H1 (cell line): Measurements from ENCODE around the gene LIPE.

Source experiments
- CBX8 ChIP-seq: fragments of 300-800, 300-1000 bp; sonication (generic); IDR thresholded peaks from 2 replicates; pipeline ENCODE4 v1.7.1; 2016; ENCODE audit warnings: low read depth, low read length, borderline replicate concordance
- CEBPB ChIP-seq: IDR thresholded peaks from 2 replicates; pipeline ENCODE4 v1.6.1; 2012; ENCODE audit warnings: low read depth, low read length
- EP300 ChIP-seq, 2 experiments: IDR thresholded peaks; 1 replicate in 1 of 2; 2 replicates in 1 of 2; pipeline ENCODE4 v1.6.1; 2011 to 2012; ENCODE audit warnings: low read depth in 2 of 2, low read length in 2 of 2, mild to moderate bottlenecking in 2 of 2, borderline replicate concordance in 1 of 2, inconsistent platforms in 1 of 2, moderate library complexity in 1 of 2
- EZH2 ChIP-seq: fragments of 200-600 bp; sonication (generic); IDR thresholded peaks from 2 replicates; pipeline ENCODE4 v1.7.1; 2012; ENCODE audit warnings: low read depth, mild to moderate bottlenecking, moderate library complexity, low read length, inconsistent platforms; ENCODE audit not compliant: severe bottlenecking
- MAFK ChIP-seq: IDR thresholded peaks from 2 replicates; pipeline ENCODE4 v1.6.1; 2012; ENCODE audit warnings: low read depth, mild to moderate bottlenecking, improper control_type of control experiment, low read length
- POLR2A ChIP-seq, 2 experiments: IDR thresholded peaks; 1 replicate in 1 of 2; 2 replicates in 1 of 2; pipeline ENCODE4 v1.6.1; 2011; ENCODE audit warnings: low read depth in 2 of 2, low read length in 2 of 2, mild to moderate bottlenecking in 2 of 2; ENCODE audit errors: control extremely low read depth in 1 of 2
- RXRA ChIP-seq: IDR thresholded peaks from 2 replicates; pipeline ENCODE4 v1.6.1; 2011; ENCODE audit warnings: low read depth, mild to moderate bottlenecking, low read length, moderate library complexity; ENCODE audit not compliant: insufficient read depth
- SRF ChIP-seq: IDR thresholded peaks from 2 replicates; pipeline ENCODE4 v1.6.1; 2011; ENCODE audit warnings: mild to moderate bottlenecking, low read depth, low read length, moderate library complexity
- TAF1 ChIP-seq: IDR thresholded peaks from 2 replicates; pipeline ENCODE4 v1.6.1; 2011; ENCODE audit warnings: mild to moderate bottlenecking, low read depth, low read length
- USF2 ChIP-seq: IDR thresholded peaks from 2 replicates; pipeline ENCODE4 v1.6.1; 2011; ENCODE audit warnings: low read length, improper control_type of control experiment
- YY1 ChIP-seq: IDR thresholded peaks from 2 replicates; pipeline ENCODE4 v1.6.1; 2011; ENCODE audit warnings: low read depth, mild to moderate bottlenecking, low read length
- TF ChIP-seq, protein P1 (sequence below), 3 experiments: IDR thresholded peaks; 1 replicate in 2 of 3; 2 replicates in 1 of 3; pipeline versions ENCODE4 v1.5.1 to v1.6.1; 2011; ENCODE audit warnings: low read length in 3 of 3, mild to moderate bottlenecking in 3 of 3, inconsistent platforms in 2 of 3, low read depth in 1 of 3, moderate library complexity in 1 of 3; ENCODE audit not compliant: insufficient read depth in 1 of 3; ENCODE audit errors: control extremely low read depth in 1 of 3
- TF ChIP-seq, protein P2 (sequence below): IDR thresholded peaks from 2 replicates; pipeline ENCODE4 v1.6.1; 2012; ENCODE audit warnings: inconsistent platforms

DNA sequence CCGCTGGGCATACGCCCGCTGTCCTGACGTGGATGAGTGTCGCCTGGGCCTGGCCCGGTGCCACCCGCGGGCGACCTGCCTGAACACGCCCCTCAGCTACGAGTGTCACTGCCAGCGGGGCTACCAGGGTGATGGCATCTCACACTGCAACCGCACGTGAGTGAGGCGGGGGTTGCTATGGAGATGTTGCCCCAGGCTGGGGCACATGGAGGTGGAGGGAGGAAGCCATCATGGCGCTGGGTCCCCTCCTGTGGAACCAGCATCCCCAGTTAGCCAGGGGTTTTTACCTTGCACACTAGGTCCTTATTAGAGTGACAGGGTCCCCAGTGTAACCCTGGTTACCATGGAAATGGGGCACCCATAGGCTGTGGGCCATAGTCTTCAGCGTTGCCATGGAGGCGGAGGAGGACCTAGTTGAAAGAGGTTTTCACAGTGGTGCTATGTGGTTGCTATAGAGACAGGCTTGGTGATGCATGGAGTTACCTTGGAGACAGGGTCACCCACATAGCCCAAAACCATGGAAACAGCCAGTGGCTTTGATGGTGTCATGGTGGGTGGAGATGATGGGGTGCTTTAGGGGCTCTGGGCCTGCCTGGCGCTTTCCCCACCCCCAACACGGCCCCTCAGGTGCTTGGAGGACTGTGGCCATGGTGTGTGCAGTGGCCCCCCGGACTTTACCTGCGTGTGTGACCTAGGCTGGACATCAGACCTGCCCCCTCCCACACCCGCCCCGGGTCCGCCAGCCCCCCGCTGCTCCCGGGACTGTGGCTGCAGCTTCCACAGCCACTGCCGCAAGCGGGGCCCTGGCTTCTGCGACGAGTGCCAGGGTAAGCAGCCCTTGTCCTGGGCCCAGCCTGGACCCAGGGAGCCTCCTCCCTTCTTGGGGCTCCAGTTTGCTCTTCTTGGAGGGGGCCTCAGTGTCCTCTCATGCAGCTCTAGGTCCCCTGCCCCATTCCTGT is 74.6 kb downstream of the LIPE start:
- TF ChIP-seq RXRA (no peak), YY1 (no peak), CBX8 (no peak), EP300 (IDR thresholded peaks at IDR 0.05; ENCODE audit: borderline replicate concordance in 1 of 2, low read depth in 2 of 2, low read length in 2 of 2) (no peak), EZH2 (no peak), POLR2A (IDR thresholded peaks at IDR 0.05; ENCODE audit: control extremely low read depth in 1 of 2, low read depth in 2 of 2, low read length in 2 of 2) (no peak), TAF1 (no peak), CEBPB (no peak), USF2 (no peak), SRF (no peak), MAFK (no peak)
- TF ChIP-seq, protein P1, sequence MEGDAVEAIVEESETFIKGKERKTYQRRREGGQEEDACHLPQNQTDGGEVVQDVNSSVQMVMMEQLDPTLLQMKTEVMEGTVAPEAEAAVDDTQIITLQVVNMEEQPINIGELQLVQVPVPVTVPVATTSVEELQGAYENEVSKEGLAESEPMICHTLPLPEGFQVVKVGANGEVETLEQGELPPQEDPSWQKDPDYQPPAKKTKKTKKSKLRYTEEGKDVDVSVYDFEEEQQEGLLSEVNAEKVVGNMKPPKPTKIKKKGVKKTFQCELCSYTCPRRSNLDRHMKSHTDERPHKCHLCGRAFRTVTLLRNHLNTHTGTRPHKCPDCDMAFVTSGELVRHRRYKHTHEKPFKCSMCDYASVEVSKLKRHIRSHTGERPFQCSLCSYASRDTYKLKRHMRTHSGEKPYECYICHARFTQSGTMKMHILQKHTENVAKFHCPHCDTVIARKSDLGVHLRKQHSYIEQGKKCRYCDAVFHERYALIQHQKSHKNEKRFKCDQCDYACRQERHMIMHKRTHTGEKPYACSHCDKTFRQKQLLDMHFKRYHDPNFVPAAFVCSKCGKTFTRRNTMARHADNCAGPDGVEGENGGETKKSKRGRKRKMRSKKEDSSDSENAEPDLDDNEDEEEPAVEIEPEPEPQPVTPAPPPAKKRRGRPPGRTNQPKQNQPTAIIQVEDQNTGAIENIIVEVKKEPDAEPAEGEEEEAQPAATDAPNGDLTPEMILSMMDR (IDR thresholded peaks at IDR 0.05; ENCODE audit: control extremely low read depth in 1 of 3, insufficient read depth in 1 of 3, low read depth in 1 of 3, low read length in 3 of 3): no peak
- TF ChIP-seq, protein P2, sequence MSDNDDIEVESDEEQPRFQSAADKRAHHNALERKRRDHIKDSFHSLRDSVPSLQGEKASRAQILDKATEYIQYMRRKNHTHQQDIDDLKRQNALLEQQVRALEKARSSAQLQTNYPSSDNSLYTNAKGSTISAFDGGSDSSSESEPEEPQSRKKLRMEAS: no peak
